Neural cell (in vitro differentiated cells): ENCODE data around the gene IGSF1. TPM values are rescaled to one million over a fixed set of nuclear protein-coding genes. Genes with fewer than 3 reads are reported as not detected.

Experiments used
- H2AFZ ChIP-seq: fragments of 200-600, 300-800 bp; sonication (generic), shearing (Covaris generic); 2 replicates; pipeline ENCODE4 v1.6.0; 2014; ENCODE audit warnings: low read depth, mild to moderate bottlenecking, antibody characterized with exemption, low read length, moderate library complexity
- H3F3A ChIP-seq: fragments of 200-600 bp; shearing (Covaris generic); 2 replicates; pipeline ENCODE4 v1.6.1; 2016; ENCODE audit warnings: mild to moderate bottlenecking, moderate library complexity, mixed read lengths, antibody characterized with exemption, low read length; ENCODE audit not compliant: insufficient read depth, poor library complexity, severe bottlenecking
- H3K27ac ChIP-seq: fragments of 200-600, 300-800 bp; sonication (generic), shearing (Covaris generic); 2 replicates; pipeline ENCODE4 v1.5.1; 2014; ENCODE audit warnings: mild to moderate bottlenecking, low read length, moderate library complexity
- H3K27me3 ChIP-seq: fragments of 300-800, 200-600 bp; sonication (generic), shearing (Covaris generic); 2 replicates; pipeline ENCODE4 v1.6.0; 2014; ENCODE audit warnings: mild to moderate bottlenecking, low read depth, low read length, moderate library complexity; ENCODE audit not compliant: insufficient read depth
- H3K36me3 ChIP-seq: fragments of 300-800, 200-600 bp; sonication (generic), shearing (Covaris generic); 2 replicates; pipeline ENCODE4 v1.5.1; 2014; ENCODE audit warnings: mild to moderate bottlenecking, antibody characterized with exemption, low read length, moderate library complexity; ENCODE audit not compliant: insufficient read depth
- H3K4me2 ChIP-seq: fragments of 300-800, 200-600 bp; sonication (generic), shearing (Covaris generic); 2 replicates; pipeline ENCODE4 v1.6.0; 2014; ENCODE audit warnings: mild to moderate bottlenecking, low read length
- H3K4me3 ChIP-seq: fragments of 300-800, 200-600 bp; sonication (generic), shearing (Covaris generic); 2 replicates; pipeline ENCODE4 v1.5.1; 2014; ENCODE audit warnings: mild to moderate bottlenecking, low read length, moderate library complexity
- H3K79me2 ChIP-seq: fragments of 200-600 bp; shearing (Covaris generic); replicated peaks from 2 replicates; pipeline ENCODE4 v1.6.0; 2014; ENCODE audit warnings: mild to moderate bottlenecking, low read length, moderate library complexity; ENCODE audit not compliant: insufficient read depth
- H3K9ac ChIP-seq: fragments of 300-800, 200-600 bp; sonication (generic), shearing (Covaris generic); 2 replicates; pipeline ENCODE4 v1.6.1; 2016; ENCODE audit warnings: mild to moderate bottlenecking, low read length, mixed read lengths
- H3K9me2 ChIP-seq: fragments of 200-600 bp; shearing (Covaris generic); 2 replicates; pipeline ENCODE4 v1.6.1; 2016; ENCODE audit warnings: mild to moderate bottlenecking, low read length, mixed read lengths; ENCODE audit not compliant: insufficient read depth
- H3K9me3 ChIP-seq: fragments of 200-600, 300-800 bp; sonication (generic), shearing (Covaris generic); 2 replicates; pipeline ENCODE4 v1.6.1; 2016; ENCODE audit warnings: mild to moderate bottlenecking, mixed run types, low read length, moderate library complexity, mixed read lengths
- H4K20me1 ChIP-seq: fragments of 200-600 bp; shearing (Covaris generic); 2 replicates; pipeline ENCODE4 v1.6.1; 2016; ENCODE audit warnings: mild to moderate bottlenecking, mixed run types; ENCODE audit not compliant: insufficient read depth
- EP300 ChIP-seq: fragments of 450-650 bp; conservative IDR thresholded peaks from 2 replicates; pipeline ENCODE4 v1.6.1; 2014; ENCODE audit warnings: antibody characterized with exemption, mild to moderate bottlenecking, moderate library complexity; ENCODE audit not compliant: poor library complexity, severe bottlenecking
- EZH2 ChIP-seq: fragments of 200-600, 300-800 bp; shearing (Covaris generic), sonication (generic); IDR thresholded peaks from 2 replicates; pipeline ENCODE4 v1.6.1; 2014; ENCODE audit warnings: antibody characterized with exemption, low read length, borderline replicate concordance, mild to moderate bottlenecking; ENCODE audit not compliant: insufficient read depth, poor library complexity, severe bottlenecking
- MXI1 ChIP-seq: fragments of 450-650 bp; conservative IDR thresholded peaks from 2 replicates; pipeline ENCODE4 v1.6.1; 2014; ENCODE audit warnings: antibody characterized with exemption, mild to moderate bottlenecking; ENCODE audit not compliant: poor library complexity, severe bottlenecking
- POLR2AphosphoS5 ChIP-seq: IDR thresholded peaks from 2 replicates; pipeline ENCODE4 v1.6.1; 2012
- RAD21 ChIP-seq: fragments of 450-650 bp; conservative IDR thresholded peaks from 2 replicates; pipeline ENCODE4 v1.6.1; 2014; ENCODE audit warnings: antibody characterized with exemption, mild to moderate bottlenecking, moderate library complexity
- SMC3 ChIP-seq: fragments of 450-650 bp; conservative IDR thresholded peaks from 2 replicates; pipeline ENCODE4 v1.6.1; 2014; ENCODE audit warnings: antibody characterized with exemption, mild to moderate bottlenecking, moderate library complexity; ENCODE audit not compliant: poor library complexity
- TAF1 ChIP-seq: IDR thresholded peaks from 2 replicates; pipeline ENCODE4 v1.6.1; 2012; ENCODE audit warnings: low read depth
- polyA plus RNA-seq: library from polyadenylated mRNA; depleted of rRNA; stranded (reverse); fragments of >200 nt; gene quantifications from 2 replicates; pipeline ENCODE4 v1.2.3, GENCODE V29; 2014
- TF ChIP-seq, protein P1 (sequence below): fragments of 450-650 bp; IDR thresholded peaks from 2 replicates; pipeline ENCODE4 v1.5.1; 2014; ENCODE audit warnings: antibody characterized with exemption, mild to moderate bottlenecking, moderate library complexity; ENCODE audit not compliant: poor library complexity, severe bottlenecking
- TF ChIP-seq, protein P2 (sequence below): IDR thresholded peaks from 2 replicates; pipeline ENCODE4 v1.6.1; 2012; ENCODE audit warnings: borderline replicate concordance

The IGSF1 gene
- polyA plus RNA-seq, 1 donor from 2014 or later: 2.6 TPM

DNA sequence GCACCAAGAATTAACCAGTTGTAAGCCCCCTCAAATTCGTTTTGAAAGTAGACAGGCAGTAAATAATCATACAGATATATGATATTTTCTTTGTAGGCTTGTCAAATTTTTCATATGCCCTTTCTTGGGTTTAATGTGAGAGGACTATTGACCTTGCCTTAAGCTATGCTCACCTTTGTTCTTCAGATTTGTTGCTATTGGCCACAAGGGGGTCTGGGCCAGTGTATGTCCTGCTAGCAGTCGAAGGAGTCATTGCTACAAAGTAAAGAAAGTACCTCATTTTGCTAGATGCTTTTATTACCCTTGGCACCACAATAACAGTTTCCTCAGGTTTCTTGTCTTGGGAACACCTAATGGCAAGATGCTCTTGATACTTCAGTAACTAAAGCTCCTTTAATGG lies 51.7 kb downstream of the IGSF1 start:
- no peak for TF ChIP-seq EZH2
- TF ChIP-seq SMC3: no peak
- no peaks in the 10 kb centered on the region for H3K36me3 ChIP-seq
- H3F3A ChIP-seq: no peaks in the 10 kb centered on the region
- H3K4me3 ChIP-seq: no peak overlapping the region
- H3K9me3 ChIP-seq: no peaks in the 10 kb centered on the region
- no peak overlapping the region for H3K9ac ChIP-seq
- no peaks in the 10 kb centered on the region for H3K27me3 ChIP-seq
- H3K4me2 ChIP-seq: no peak overlapping the region
- no peaks in the 10 kb centered on the region for H3K9me2 ChIP-seq
- no peaks in the 10 kb centered on the region for H4K20me1 ChIP-seq
- no peaks in the 10 kb centered on the region for H3K79me2 ChIP-seq
- no peak overlapping the region for H2AFZ ChIP-seq
- H3K27ac ChIP-seq: no peak overlapping the region

DNA sequence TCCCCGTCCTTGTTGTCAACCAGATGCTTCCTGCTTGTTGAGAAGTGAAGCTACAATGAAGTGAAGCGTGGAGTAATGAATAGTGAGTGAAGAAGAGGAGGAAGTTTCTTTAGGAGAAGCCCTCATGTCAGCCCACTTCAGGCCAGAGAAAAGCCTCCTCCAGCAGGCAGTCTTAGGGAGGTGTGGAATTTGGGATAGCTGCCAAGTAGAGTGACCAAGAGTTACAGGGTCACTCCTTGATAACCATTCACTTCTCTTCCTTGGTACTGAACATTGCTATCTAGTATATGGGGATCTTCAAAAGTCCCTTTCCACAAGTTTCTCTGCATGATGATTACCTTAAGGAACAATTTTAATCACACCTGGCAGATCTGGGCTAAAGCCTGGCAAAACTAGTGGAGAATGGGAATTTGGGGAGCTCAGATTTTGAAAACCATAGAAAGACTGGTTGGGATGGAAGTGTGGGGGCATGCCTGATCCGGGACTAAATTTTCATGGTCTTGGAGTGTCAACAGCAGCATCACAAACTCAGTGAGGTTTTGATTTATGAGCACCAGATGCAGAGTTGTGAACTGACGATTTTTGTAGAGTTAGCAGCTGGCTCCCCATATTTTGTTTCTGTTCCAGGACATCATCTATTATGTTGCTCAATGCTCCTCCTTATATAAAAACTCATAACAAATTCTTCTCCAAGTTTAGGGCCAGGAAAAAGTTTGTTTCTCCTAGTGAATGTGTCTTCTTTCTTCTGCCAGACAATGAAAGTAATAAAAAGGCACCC lies 53.1 kb downstream of the IGSF1 start:
- no peak overlapping the region for H3K4me3 ChIP-seq
- no peak for TF ChIP-seq MXI1
- TF ChIP-seq SMC3: no peak
- TF ChIP-seq, protein P1, sequence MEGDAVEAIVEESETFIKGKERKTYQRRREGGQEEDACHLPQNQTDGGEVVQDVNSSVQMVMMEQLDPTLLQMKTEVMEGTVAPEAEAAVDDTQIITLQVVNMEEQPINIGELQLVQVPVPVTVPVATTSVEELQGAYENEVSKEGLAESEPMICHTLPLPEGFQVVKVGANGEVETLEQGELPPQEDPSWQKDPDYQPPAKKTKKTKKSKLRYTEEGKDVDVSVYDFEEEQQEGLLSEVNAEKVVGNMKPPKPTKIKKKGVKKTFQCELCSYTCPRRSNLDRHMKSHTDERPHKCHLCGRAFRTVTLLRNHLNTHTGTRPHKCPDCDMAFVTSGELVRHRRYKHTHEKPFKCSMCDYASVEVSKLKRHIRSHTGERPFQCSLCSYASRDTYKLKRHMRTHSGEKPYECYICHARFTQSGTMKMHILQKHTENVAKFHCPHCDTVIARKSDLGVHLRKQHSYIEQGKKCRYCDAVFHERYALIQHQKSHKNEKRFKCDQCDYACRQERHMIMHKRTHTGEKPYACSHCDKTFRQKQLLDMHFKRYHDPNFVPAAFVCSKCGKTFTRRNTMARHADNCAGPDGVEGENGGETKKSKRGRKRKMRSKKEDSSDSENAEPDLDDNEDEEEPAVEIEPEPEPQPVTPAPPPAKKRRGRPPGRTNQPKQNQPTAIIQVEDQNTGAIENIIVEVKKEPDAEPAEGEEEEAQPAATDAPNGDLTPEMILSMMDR: no peak
- TF ChIP-seq EZH2: no peak
- TF ChIP-seq, protein P2, sequence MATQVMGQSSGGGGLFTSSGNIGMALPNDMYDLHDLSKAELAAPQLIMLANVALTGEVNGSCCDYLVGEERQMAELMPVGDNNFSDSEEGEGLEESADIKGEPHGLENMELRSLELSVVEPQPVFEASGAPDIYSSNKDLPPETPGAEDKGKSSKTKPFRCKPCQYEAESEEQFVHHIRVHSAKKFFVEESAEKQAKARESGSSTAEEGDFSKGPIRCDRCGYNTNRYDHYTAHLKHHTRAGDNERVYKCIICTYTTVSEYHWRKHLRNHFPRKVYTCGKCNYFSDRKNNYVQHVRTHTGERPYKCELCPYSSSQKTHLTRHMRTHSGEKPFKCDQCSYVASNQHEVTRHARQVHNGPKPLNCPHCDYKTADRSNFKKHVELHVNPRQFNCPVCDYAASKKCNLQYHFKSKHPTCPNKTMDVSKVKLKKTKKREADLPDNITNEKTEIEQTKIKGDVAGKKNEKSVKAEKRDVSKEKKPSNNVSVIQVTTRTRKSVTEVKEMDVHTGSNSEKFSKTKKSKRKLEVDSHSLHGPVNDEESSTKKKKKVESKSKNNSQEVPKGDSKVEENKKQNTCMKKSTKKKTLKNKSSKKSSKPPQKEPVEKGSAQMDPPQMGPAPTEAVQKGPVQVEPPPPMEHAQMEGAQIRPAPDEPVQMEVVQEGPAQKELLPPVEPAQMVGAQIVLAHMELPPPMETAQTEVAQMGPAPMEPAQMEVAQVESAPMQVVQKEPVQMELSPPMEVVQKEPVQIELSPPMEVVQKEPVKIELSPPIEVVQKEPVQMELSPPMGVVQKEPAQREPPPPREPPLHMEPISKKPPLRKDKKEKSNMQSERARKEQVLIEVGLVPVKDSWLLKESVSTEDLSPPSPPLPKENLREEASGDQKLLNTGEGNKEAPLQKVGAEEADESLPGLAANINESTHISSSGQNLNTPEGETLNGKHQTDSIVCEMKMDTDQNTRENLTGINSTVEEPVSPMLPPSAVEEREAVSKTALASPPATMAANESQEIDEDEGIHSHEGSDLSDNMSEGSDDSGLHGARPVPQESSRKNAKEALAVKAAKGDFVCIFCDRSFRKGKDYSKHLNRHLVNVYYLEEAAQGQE: no peak
- no peak for TF ChIP-seq RAD21
- no peak for TF ChIP-seq TAF1
- no peak for TF ChIP-seq EP300
- no peak for TF ChIP-seq POLR2AphosphoS5

More for the DNA sequence above, 53.1 kb downstream of the IGSF1 start:
- no peak overlapping the region for H3K4me2 ChIP-seq
- H3K9ac ChIP-seq: no peak overlapping the region
- H3K27ac ChIP-seq: no peak overlapping the region
- no peaks in the 10 kb centered on the region for H4K20me1 ChIP-seq
- H3K36me3 ChIP-seq: no peaks in the 10 kb centered on the region
- H3K9me2 ChIP-seq: no peaks in the 10 kb centered on the region
- H2AFZ ChIP-seq: no peak overlapping the region
- no peaks in the 10 kb centered on the region for H3F3A ChIP-seq
- no peaks in the 10 kb centered on the region for H3K9me3 ChIP-seq
- H3K79me2 ChIP-seq: no peaks in the 10 kb centered on the region
- no peaks in the 10 kb centered on the region for H3K27me3 ChIP-seq
